Chondrocyte (in vitro differentiated cells): ENCODE data around the gene SLC25A21. TPM values are rescaled to one million over a fixed set of nuclear protein-coding genes. Genes with fewer than 3 reads are reported as not detected.

Experiments used
- DNase-seq: peaks from one replicate; pipeline ENCODE4 v3.0.0; 2021; ENCODE audit warnings: mixed read lengths, low spot score
- H3K27ac Mint-ChIP-seq: one replicate; pipeline ENCODE4 v1.8.0; 2021; ENCODE audit warnings: mild to moderate bottlenecking, moderate library complexity, mixed read lengths; ENCODE audit not compliant: unreplicated experiment
- H3K27me3 Mint-ChIP-seq: 2 replicates; pipeline ENCODE4 v1.8.0; 2021; ENCODE audit warnings: low read depth, mixed read lengths
- H3K36me3 Mint-ChIP-seq: 2 replicates; pipeline ENCODE4 v1.8.0; 2021; ENCODE audit warnings: low read depth, mixed read lengths
- H3K4me1 Mint-ChIP-seq: 2 replicates; pipeline ENCODE4 v1.8.0; 2021; ENCODE audit warnings: low read depth, mild to moderate bottlenecking, mixed read lengths
- H3K4me3 Mint-ChIP-seq: one replicate; pipeline ENCODE4 v1.8.0; 2021; ENCODE audit warnings: mild to moderate bottlenecking, moderate library complexity, mixed read lengths; ENCODE audit not compliant: unreplicated experiment
- H3K9me3 Mint-ChIP-seq: 2 replicates; pipeline ENCODE4 v1.8.0; 2021; ENCODE audit warnings: low read depth, mixed read lengths
- total RNA-seq: library from RNA; stranded (reverse); gene quantifications from 3 replicates; pipeline ENCODE4 v1.2.1, GENCODE V29; 2021
- TF ChIP-seq, protein P1 (sequence below): fragments of 200-600 bp; sonication (generic); IDR thresholded peaks from 2 replicates; pipeline ENCODE4 v1.5.0; 2021; ENCODE audit warnings: antibody characterized with exemption, mild to moderate bottlenecking, moderate library complexity

Gene SLC25A21
- total RNA-seq, 1 donor from 2014 or later, result 0.22 TPM

DNA sequence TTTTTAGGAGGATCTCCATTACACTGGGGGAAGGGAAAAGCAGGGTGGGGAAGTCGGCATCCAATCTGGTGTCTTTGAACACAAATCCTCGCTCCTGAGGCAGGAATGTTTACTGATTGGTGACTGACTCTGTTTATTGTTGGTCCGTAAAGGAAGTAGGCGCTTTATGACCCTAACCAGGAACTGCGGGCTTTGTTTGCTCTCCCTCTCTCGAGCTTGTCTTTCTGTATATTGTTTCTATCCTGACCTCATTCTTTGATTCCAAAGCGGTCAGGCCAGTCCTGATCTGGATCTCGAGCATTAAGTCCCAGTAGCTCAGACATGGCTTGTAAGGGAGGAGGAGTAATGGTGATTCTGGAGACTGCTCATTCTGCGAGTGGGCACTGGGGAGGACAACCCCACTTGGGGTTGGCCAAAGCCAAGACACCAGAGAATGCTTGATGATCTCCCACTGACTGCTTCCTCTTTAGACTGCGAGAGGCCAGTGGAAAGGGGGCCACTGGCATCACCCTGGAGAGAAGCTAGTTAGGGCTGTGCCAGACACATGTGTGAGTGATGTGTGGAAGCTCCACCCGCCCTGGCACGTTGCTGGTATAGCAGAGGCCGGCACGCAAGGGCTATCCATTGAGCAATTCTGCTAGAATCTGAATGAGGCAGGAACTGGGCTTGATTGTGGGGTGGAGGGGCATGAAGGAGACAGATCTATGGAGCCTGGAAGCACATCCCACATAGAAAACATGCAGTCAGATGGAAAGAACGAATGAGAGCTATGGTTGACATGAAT lies 316.1 kb downstream of the SLC25A21 start:
- TF ChIP-seq, protein P1, sequence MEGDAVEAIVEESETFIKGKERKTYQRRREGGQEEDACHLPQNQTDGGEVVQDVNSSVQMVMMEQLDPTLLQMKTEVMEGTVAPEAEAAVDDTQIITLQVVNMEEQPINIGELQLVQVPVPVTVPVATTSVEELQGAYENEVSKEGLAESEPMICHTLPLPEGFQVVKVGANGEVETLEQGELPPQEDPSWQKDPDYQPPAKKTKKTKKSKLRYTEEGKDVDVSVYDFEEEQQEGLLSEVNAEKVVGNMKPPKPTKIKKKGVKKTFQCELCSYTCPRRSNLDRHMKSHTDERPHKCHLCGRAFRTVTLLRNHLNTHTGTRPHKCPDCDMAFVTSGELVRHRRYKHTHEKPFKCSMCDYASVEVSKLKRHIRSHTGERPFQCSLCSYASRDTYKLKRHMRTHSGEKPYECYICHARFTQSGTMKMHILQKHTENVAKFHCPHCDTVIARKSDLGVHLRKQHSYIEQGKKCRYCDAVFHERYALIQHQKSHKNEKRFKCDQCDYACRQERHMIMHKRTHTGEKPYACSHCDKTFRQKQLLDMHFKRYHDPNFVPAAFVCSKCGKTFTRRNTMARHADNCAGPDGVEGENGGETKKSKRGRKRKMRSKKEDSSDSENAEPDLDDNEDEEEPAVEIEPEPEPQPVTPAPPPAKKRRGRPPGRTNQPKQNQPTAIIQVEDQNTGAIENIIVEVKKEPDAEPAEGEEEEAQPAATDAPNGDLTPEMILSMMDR, result no peak
- Mint-ChIP-seq H3K4me3 (no peak overlapping the region), H3K9me3 (no peaks in the 10 kb centered on the region), H3K27me3 (peaks cover 17% of the 10 kb centered on the region), H3K27ac (no peak overlapping the region), H3K4me1 (peaks cover 5% of the 10 kb centered on the region), H3K36me3 (no peaks in the 10 kb centered on the region)
- DNase-seq, result no peak

DNA sequence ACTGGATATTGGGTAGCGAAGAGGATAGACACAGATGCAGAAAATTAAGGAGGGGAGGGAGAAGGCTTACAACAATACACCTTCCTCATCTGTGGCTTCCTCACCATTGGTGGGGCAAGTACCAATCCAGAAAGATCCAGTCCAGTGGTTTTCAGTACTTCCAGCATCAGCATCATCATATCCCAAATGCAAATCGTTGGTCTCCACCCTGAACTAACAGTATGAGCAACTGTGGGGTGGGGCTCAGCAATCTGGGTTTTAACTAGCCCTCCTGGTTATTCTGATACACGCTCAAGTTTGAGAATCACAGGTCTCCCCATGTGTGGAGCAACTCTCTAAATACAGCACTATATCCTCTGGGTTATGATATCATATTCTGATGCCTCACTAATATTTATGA lies 317.0 kb downstream of the SLC25A21 start:
- DNase-seq, result no peak
- H3K4me1 Mint-ChIP-seq, result peaks cover 5% of the 10 kb centered on the region
- TF ChIP-seq, protein P1, result no peak
- no peaks in the 10 kb centered on the region for H3K36me3 Mint-ChIP-seq
- H3K4me3 Mint-ChIP-seq, result no peak overlapping the region
- H3K27me3 Mint-ChIP-seq, result peaks cover 22% of the 10 kb centered on the region
- H3K9me3 Mint-ChIP-seq, result no peaks in the 10 kb centered on the region
- H3K27ac Mint-ChIP-seq, result no peak overlapping the region

DNA sequence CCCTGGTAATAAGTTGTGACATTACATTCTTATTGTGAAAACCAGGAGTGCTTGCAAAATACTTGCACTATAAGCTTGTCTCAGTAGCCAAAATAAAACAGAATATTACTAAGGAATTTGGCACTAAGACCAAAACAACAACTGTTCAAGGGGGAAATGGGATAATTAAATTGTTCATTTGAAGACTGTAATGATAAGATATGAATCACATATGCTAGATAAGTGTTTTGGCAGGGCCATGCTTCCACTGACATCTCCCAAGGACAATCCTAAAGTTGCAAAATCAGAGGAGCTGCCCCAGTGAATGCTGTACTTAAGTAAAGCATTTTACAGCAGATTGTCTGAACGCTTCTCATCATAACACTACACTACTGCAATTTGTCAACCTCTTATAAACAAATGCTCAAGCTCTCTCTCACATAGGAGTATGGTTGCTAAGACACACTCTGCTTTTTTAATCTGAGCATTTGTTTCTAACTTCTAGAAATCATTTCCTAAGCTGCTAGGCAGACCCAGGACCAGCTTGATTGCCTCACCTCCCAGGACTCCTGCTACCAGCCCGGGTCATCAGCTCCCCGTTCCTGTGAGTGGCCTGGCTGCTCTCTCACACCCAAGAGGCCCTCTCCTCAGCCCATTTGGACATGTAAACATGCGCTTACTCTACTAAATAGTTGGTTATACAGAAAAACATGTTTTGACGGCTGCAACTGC lies 319.3 kb downstream of the SLC25A21 start:
- no peak overlapping the region for H3K27ac Mint-ChIP-seq
- no peaks in the 10 kb centered on the region for H3K4me1 Mint-ChIP-seq
- TF ChIP-seq, protein P1, result no peak
- H3K4me3 Mint-ChIP-seq, result no peak overlapping the region
- peaks cover 22% of the 10 kb centered on the region for H3K27me3 Mint-ChIP-seq
- DNase-seq, result no peak
- no peaks in the 10 kb centered on the region for H3K9me3 Mint-ChIP-seq
- no peaks in the 10 kb centered on the region for H3K36me3 Mint-ChIP-seq

DNA sequence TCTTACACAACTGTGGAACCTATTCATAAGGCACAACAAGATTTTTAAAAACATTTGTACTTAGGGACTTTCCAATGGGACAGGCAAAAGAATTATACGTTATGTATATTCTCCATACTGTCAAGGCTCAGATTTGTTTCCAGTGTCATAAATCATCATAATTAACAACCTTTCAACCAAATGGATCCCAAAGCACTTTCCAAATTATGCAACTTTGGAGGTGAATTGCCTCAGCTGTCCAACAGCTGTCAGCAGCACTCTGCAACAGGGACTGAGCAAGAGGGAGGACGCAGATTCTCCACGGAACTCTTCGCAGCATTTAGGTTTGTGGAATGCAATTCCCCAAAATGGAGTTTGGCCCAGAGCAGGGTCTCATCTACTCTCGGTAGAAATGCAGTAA lies 324.2 kb downstream of the SLC25A21 start:
- DNase-seq, result no peak
- Mint-ChIP-seq H3K4me3 (no peak overlapping the region), H3K36me3 (no peaks in the 10 kb centered on the region), H3K27ac (no peak overlapping the region), H3K4me1 (no peaks in the 10 kb centered on the region), H3K27me3 (peaks cover 24% of the 10 kb centered on the region), H3K9me3 (no peaks in the 10 kb centered on the region)
- TF ChIP-seq, protein P1, result no peak

DNA sequence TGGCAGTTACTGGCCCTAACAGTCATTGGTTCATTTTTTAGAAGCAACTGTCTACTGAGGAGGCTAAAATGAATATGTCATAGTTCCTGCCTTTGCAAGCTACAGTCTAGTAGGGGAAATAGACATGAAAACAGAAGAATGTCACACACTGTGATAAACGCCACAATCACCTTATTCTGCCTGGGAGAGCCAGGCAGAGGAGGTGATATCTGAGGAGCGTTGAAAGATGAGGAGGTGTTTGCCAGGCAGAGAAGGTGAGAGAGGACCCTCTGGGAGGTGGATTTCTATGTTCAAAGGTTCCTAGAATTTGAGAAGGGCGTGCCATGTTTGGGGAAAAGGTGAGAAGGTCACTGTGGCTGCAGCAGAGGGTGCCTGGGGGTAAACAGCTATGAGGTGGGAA lies 325.0 kb downstream of the SLC25A21 start:
- no peak overlapping the region for H3K4me3 Mint-ChIP-seq
- H3K9me3 Mint-ChIP-seq, result no peaks in the 10 kb centered on the region
- TF ChIP-seq, protein P1, result no peak
- DNase-seq, result no peak
- no peak overlapping the region for H3K27ac Mint-ChIP-seq
- no peaks in the 10 kb centered on the region for H3K36me3 Mint-ChIP-seq
- H3K4me1 Mint-ChIP-seq, result no peaks in the 10 kb centered on the region
- H3K27me3 Mint-ChIP-seq, result peaks cover 24% of the 10 kb centered on the region
